Ectodermal cell (in vitro differentiated cells): Measurements from ENCODE around the gene RPS19BP1.
"Not testable (repeated sequence)": the region's sequence is repeated elsewhere in the genome, so short reads cannot be mapped to it uniquely, and the experiment has no call there.

Experiments used
- H3K27ac ChIP-seq: 2 replicates; pipeline ENCODE4 v1.7.0; 2013; ENCODE audit warnings: mild to moderate bottlenecking, low read depth, low read length; ENCODE audit not compliant: insufficient read depth, poor library complexity, severe bottlenecking
- H3K27me3 ChIP-seq: 2 replicates; pipeline ENCODE4 v1.7.0; 2013; ENCODE audit warnings: mild to moderate bottlenecking, low read length; ENCODE audit not compliant: insufficient read depth, control insufficient read depth, poor library complexity, severe bottlenecking
- H3K36me3 ChIP-seq: one replicate; pipeline ENCODE4 v1.7.0; 2013; ENCODE audit warnings: low read length; ENCODE audit not compliant: control insufficient read depth, insufficient read depth
- H3K4me1 ChIP-seq: one replicate; pipeline ENCODE4 v1.7.0; 2013; ENCODE audit warnings: low read length; ENCODE audit not compliant: control insufficient read depth, insufficient read depth
- H3K4me3 ChIP-seq: 2 replicates; pipeline ENCODE4 v1.7.0; 2013; ENCODE audit warnings: low read depth, low read length, control low read depth; ENCODE audit not compliant: insufficient read depth
- H3K9me3 ChIP-seq: 2 replicates; pipeline ENCODE4 v1.7.0; 2013; ENCODE audit warnings: mild to moderate bottlenecking, low read length, moderate library complexity; ENCODE audit not compliant: control insufficient read depth
- WGBS, 2 experiments: methylation state at CpG; one replicate each; pipeline ENCODE4 v1.1.7; 2013; ENCODE audit warnings: missing lambda C conversion rate in 2 of 2; 5-methylcytosine and 5-hydroxymethylcytosine counted together

RPS19BP1 gene

DNA sequence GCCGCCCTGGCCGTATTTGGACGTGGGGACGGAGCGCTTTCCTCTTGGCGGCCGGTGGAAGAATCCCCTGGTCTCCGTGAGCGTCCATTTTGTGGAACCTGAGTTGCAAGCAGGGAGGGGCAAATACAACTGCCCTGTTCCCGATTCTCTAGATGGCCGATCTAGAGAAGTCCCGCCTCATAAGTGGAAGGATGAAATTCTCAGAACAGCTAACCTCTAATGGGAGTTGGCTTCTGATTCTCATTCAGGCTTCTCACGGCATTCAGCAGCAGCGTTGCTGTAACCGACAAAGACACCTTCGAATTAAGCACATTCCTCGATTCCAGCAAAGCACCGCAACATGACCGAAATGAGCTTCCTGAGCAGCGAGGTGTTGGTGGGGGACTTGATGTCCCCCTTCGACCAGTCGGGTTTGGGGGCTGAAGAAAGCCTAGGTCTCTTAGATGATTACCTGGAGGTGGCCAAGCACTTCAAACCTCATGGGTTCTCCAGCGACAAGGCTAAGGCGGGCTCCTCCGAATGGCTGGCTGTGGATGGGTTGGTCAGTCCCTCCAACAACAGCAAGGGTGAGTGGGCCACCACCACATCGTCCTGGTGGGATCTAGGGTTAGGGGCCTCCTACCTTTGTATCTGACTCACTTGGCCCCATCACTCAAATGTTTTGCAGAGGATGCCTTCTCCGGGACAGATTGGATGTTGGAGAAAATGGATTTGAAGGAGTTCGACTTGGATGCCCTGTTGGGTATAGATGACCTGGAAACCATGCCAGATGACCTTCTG lies 11.3 kb downstream of the RPS19BP1 start:
- H3K4me1 ChIP-seq, result peaks cover 19% of the 10 kb centered on the region
- peak overlapping the region; percentile 100 for H3K4me3 ChIP-seq
- H3K9me3 ChIP-seq, H3K27me3 ChIP-seq: not testable (repeated sequence)
- peak overlapping the region; percentile 94 for H3K27ac ChIP-seq
- 10 to 12% methylated on average over 28 of the region's 28 CpGs for whole genome bisulfite sequencing, 2 experiments
- H3K36me3 ChIP-seq, result peaks cover 36% of the 10 kb centered on the region

DNA sequence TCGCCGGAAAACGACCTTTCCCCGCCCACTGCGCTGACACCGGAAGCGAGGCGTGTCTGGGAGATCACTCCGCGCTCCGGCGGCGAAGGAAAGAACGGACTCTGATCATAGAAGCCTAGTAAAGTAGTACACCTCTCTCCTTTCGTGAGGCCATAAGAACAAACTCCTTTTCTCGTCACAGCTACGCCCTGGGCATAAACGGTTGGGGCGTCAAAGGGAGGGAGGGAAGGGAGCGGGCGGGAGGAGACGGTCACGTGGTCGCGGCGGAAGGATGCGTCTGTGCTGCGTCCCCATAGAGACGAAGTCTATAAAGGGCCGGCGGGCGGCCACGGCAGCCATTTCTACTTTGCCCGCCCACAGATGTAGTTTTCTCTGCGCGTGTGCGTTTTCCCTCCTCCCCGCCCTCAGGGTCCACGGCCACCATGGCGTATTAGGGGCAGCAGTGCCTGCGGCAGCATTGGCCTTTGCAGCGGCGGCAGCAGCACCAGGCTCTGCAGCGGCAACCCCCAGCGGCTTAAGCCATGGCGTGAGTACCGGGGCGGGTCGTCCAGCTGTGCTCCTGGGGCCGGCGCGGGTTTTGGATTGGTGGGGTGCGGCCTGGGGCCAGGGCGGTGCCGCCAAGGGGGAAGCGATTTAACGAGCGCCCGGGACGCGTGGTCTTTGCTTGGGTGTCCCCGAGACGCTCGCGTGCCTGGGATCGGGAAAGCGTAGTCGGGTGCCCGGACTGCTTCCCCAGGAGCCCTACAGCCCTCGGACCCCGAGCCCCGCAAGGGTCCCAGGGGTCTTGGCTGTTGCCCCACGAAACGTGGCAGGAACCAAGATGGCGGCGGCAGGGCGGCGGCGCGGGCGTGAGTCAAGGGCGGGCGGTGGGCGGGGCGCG lies 12.1 kb downstream of the RPS19BP1 start, which contains the start of gene ATF4:
Gene ATF4, plus strand, starts transcription at position 337 of the 880 bp plus-strand sequence. CDS start 884 bp downstream, outside the sequence.
- Histone ChIP-seq H3K27ac (peak within 1 kb of the TSS; percentile 94), H3K9me3 (no peaks in the 10 kb centered on the region), H3K27me3 (no peaks in the 10 kb centered on the region), H3K36me3 (peaks cover 38% of the 10 kb centered on the region), H3K4me3 (peak within 1 kb of the TSS; percentile 100), H3K4me1 (peaks cover 19% of the 10 kb centered on the region)
- 0% methylated on average over 86 of the region's 86 CpGs for WGBS, 2 experiments

- Histone ChIP-seq H3K27ac (peak overlapping the region; percentile 90), H3K36me3 (peaks cover 40% of the 10 kb centered on the region), H3K27me3 (no peaks in the 10 kb centered on the region), H3K4me1 (peaks cover 19% of the 10 kb centered on the region), H3K4me3 (peak overlapping the region; percentile 100), H3K9me3 (no peaks in the 10 kb centered on the region)
- whole genome bisulfite sequencing, 2 experiments, result 0% methylated on average over 47 of the region's 47 CpGs
These were observed 12.8 kb downstream of the RPS19BP1 start for GRCh38 chr22:39519681-39520225.

DNA sequence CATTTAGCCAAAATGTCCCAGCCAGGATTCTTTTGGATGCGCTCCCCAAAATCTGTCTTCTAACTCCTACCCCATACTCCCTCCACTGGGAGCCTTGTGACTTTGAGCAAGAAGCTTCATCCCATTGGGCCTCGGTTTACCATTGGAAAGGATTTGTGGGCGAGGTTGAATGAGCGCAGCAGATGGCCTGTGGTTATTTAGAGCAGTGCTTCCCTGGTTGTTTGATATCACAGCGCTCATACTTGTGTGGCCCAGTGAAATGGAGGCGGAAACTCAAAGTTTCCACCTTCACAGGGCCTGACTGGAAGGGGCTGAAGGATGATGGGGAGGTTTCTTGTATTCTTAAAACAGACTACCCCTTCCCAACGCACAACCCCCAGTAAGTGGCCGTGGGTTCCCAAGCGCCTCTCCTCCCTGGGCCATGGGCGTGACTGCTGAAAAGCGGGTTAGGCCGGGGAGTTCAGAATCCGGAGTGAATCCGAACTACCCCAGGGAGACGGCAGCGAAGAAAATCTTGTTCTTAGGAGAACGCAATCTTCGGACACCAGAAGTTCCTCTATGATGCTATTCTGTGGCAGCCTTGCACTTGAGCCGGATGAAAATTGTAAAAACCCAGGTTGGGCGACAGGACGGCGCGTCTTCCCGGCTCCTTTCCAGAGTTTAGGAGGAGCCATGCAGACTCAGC lies 13.4 kb downstream of the RPS19BP1 start:
- Histone ChIP-seq H3K4me1 (peaks cover 17% of the 10 kb centered on the region), H3K27me3 (no peaks in the 10 kb centered on the region), H3K27ac (peak overlapping the region; percentile 90), H3K36me3 (peaks cover 46% of the 10 kb centered on the region), H3K4me3 (peak overlapping the region; percentile 100), H3K9me3 (no peaks in the 10 kb centered on the region)
- WGBS, 2 experiments, result 14 to 16% methylated on average over 24 of the region's 24 CpGs

DNA sequence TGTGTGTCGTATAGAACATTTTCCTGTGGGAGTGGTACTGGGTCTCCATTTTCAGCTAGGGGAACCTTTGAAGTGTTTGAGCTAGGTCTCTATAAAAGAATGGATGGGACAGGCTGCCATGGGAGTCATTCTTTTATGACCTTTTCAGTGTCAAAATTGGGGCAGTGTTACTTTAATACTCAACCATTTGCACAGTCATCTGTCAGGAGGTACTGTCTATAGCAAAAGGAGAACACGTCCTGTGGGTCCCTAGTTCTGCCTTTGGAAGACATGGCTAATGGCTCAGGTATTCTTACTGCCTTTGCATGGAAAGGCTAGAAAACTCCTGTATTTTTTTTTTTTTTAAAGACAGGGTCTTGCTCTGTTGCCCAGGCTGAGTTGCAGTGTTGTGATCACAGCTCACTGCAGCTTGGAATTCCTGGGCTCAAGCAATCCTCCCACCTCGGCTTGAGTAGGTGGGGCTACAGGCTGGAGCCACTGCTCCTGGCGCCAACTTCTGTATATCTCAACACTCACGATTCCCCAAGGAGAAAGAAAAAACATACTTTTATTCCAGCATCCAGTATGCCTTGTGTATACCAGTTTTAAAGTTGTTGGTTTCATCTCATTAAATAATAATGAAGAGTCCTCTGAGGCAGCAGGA lies 14.3 kb downstream of the RPS19BP1 start:
- Histone ChIP-seq H3K36me3 (peaks cover 50% of the 10 kb centered on the region), H3K27ac (no peak overlapping the region), H3K4me3 (no peak overlapping the region), H3K9me3 (no peaks in the 10 kb centered on the region), H3K4me1 (peaks cover 14% of the 10 kb centered on the region), H3K27me3 (no peaks in the 10 kb centered on the region)
- 85% methylated on average over 5 of the region's 5 CpGs for WGBS, 2 experiments

- H3K36me3 ChIP-seq, result peaks cover 48% of the 10 kb centered on the region
- H3K9me3 ChIP-seq, result no peaks in the 10 kb centered on the region
- H3K4me3 ChIP-seq, result no peak overlapping the region
- 93 to 94% methylated on average over 3 of the region's 3 CpGs for WGBS, 2 experiments
- no peak overlapping the region for H3K27ac ChIP-seq
- no peaks in the 10 kb centered on the region for H3K27me3 ChIP-seq
- H3K4me1 ChIP-seq, result peaks cover 6% of the 10 kb centered on the region
These were observed 15.1 kb downstream of the RPS19BP1 start for GRCh38 chr22:39517470-39517869.

GRCh38 chr22:39515266-39516050 lies 17.1 kb downstream of the RPS19BP1 start:
- no peaks in the 10 kb centered on the region for H3K27me3 ChIP-seq
- no peak overlapping the region for H3K4me3 ChIP-seq
- H3K9me3 ChIP-seq, result no peaks in the 10 kb centered on the region
- no peaks in the 10 kb centered on the region for H3K4me1 ChIP-seq
- peaks cover 48% of the 10 kb centered on the region for H3K36me3 ChIP-seq
- no peak overlapping the region for H3K27ac ChIP-seq
- 96 to 98% methylated on average over 12 of the region's 12 CpGs for WGBS, 2 experiments

- H3K36me3 ChIP-seq, result peaks cover 48% of the 10 kb centered on the region
- H3K27ac ChIP-seq, result no peak overlapping the region
- 73 to 75% methylated on average over 8 of the region's 8 CpGs for WGBS, 2 experiments
These were observed 18.1 kb downstream of the RPS19BP1 start for GRCh38 chr22:39514373-39514973.

GRCh38 chr22:39513791-39514190 lies 18.8 kb downstream of the RPS19BP1 start:
- H3K4me1 ChIP-seq, result no peaks in the 10 kb centered on the region
- H3K9me3 ChIP-seq, result no peaks in the 10 kb centered on the region
- H3K27me3 ChIP-seq, result no peaks in the 10 kb centered on the region
- WGBS, 2 experiments, result 94 to 96% methylated on average over 18 of the region's 18 CpGs
- no peak overlapping the region for H3K27ac ChIP-seq
- no peak overlapping the region for H3K4me3 ChIP-seq
- H3K36me3 ChIP-seq, result peaks cover 55% of the 10 kb centered on the region

More at GRCh38 chr22:39514373-39514973, 18.1 kb downstream of the RPS19BP1 start:
- no peaks in the 10 kb centered on the region for H3K4me1 ChIP-seq
- no peak overlapping the region for H3K4me3 ChIP-seq
- H3K27me3 ChIP-seq, result no peaks in the 10 kb centered on the region
- no peaks in the 10 kb centered on the region for H3K9me3 ChIP-seq
